Testis (tissue), 2 donors: ENCODE results near the gene ZEB1.

Experiments used
- POLR2A ChIP-seq: fragments of 450-650 bp; IDR thresholded peaks from one replicate; pipeline ENCODE4 v1.6.1; 2017; ENCODE audit warnings: antibody characterized with exemption, mild to moderate bottlenecking, moderate library complexity
- TF ChIP-seq, protein P1 (sequence below), 3 experiments: fragments of 450-650 bp in 2 of 3; fragments of 200-600 bp in 1 of 3; sonication (generic) in 1 of 3; IDR thresholded peaks; one replicate each; pipeline ENCODE4 v1.5.1; 2016 to 2019; ENCODE audit warnings: antibody characterized with exemption in 3 of 3, mild to moderate bottlenecking in 2 of 3, moderate library complexity in 1 of 3

DNA sequence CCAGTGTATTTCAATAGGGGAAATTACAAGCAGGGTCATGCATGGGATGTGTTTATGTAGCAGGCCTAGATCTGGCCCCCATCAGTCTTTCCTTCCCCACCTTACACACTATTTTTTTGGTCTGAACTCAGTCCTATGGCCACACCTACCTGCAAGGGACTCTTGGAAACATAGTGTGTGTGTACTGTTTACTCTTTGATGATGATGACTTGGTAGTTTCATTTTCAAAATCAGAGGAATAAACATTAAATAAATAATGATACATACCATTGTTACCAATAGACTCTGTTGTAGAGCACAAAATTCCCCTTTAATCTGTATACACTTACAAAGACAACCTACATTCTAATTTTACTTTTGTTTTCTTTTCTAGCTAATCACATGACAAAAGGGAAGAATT is 191.0 kb downstream of the ZEB1 start:
- no peak for TF ChIP-seq POLR2A
- TF ChIP-seq, protein P1, sequence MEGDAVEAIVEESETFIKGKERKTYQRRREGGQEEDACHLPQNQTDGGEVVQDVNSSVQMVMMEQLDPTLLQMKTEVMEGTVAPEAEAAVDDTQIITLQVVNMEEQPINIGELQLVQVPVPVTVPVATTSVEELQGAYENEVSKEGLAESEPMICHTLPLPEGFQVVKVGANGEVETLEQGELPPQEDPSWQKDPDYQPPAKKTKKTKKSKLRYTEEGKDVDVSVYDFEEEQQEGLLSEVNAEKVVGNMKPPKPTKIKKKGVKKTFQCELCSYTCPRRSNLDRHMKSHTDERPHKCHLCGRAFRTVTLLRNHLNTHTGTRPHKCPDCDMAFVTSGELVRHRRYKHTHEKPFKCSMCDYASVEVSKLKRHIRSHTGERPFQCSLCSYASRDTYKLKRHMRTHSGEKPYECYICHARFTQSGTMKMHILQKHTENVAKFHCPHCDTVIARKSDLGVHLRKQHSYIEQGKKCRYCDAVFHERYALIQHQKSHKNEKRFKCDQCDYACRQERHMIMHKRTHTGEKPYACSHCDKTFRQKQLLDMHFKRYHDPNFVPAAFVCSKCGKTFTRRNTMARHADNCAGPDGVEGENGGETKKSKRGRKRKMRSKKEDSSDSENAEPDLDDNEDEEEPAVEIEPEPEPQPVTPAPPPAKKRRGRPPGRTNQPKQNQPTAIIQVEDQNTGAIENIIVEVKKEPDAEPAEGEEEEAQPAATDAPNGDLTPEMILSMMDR (IDR thresholded peaks at IDR 0.05): no peak
